Esophagus squamous epithelium (tissue), 5 donors: Measurements from ENCODE around the gene SH3YL1. TPM values are rescaled to one million over a fixed set of nuclear protein-coding genes. Genes with fewer than 3 reads are reported as not detected.

ENCODE experiments used
- DNase-seq: peaks from one replicate; lab custom pipeline; 2025; lab: John Stamatoyannopoulos, UW
- H3K27ac ChIP-seq, 4 donors: fragments of 200-600 bp; sonication (generic); one replicate each; pipeline ENCODE4 v1.5.1; 2016 to 2019; ENCODE audit warnings: mild to moderate bottlenecking in 1 of 4
- H3K27me3 ChIP-seq, 4 donors: fragments of 200-600 bp; sonication (generic); 1 replicate in 3 of 4; 2 replicates in 1 of 4; pipeline versions ENCODE4 v1.5.1 to v1.6.0; 2017 to 2021; ENCODE audit warnings: antibody characterized with exemption in 1 of 4
- H3K36me3 ChIP-seq, 3 donors: fragments of 200-600 bp; sonication (generic); one replicate each; pipeline ENCODE4 v1.5.1; 2016 to 2019
- H3K4me1 ChIP-seq, 3 donors: fragments of 200-600 bp; sonication (generic); one replicate each; pipeline ENCODE4 v1.5.1; 2017 to 2019
- H3K4me3 ChIP-seq, 4 donors: fragments of 200-600 bp; sonication (generic); 1 replicate in 3 of 4; 2 replicates in 1 of 4; pipeline ENCODE4 v1.5.1; 2016 to 2019; ENCODE audit warnings: mild to moderate bottlenecking in 2 of 4, moderate library complexity in 1 of 4
- H3K9me3 ChIP-seq, 3 donors: fragments of 200-600 bp; sonication (generic); one replicate each; pipeline ENCODE4 v1.5.1; 2016 to 2019
- CTCF ChIP-seq, 6 experiments: fragments of 450-650 bp in 4 of 6; fragments of 200-600 bp in 2 of 6; sonication (generic) in 2 of 6; IDR thresholded peaks; one replicate each; pipeline ENCODE4 v1.5.1; 2016 to 2019; ENCODE audit warnings: antibody characterized with exemption in 6 of 6, mild to moderate bottlenecking in 4 of 6, moderate library complexity in 4 of 6
- POLR2A ChIP-seq, 4 donors: fragments of 450-650 bp; IDR thresholded peaks; one replicate each; pipeline ENCODE4 v1.6.1; 2017; ENCODE audit warnings: antibody characterized with exemption in 4 of 4, mild to moderate bottlenecking in 4 of 4, moderate library complexity in 3 of 4
- WGBS, 2 donors: methylation state at CpG; one replicate each; pipeline ENCODE4 v1.1.5; 2018; 5-methylcytosine and 5-hydroxymethylcytosine counted together
- intact Hi-C: fragments of 100-400 bp; cut with DNase I; formaldehyde crosslinking; loops from one replicate; pipeline ENCODE4 v1.15.0; 2022
- total RNA-seq, 4 donors: library from RNA; depleted of rRNA; stranded (reverse); fragments of >200 nt; gene quantifications; one replicate each; pipeline ENCODE4 v1.1.0, GENCODE V29; 2016
- donor health status: DM: yes; HTN: yes; CAD: no.

The SH3YL1 gene
- total RNA-seq, 4 donors from 2014 or later: 64.9 to 99.6 (median 81.1) TPM

GRCh38 chr2:228518-229278 is 35.1 kb downstream of the SH3YL1 start:
- Histone ChIP-seq H3K4me1 (no peaks in the 10 kb centered on the region), H3K27me3 (no peaks in the 10 kb centered on the region), H3K4me3 (no peak overlapping the region), H3K36me3 (peaks cover 0 to 98% (median 18%) of the 10 kb centered on the region in 3 donors), H3K9me3 (no peaks in the 10 kb centered on the region), H3K27ac (no peak overlapping the region)
- no peak for TF ChIP-seq POLR2A (IDR thresholded peaks at IDR 0.05)
- TF ChIP-seq CTCF (IDR thresholded peaks at IDR 0.05): no peak
- no peak for DNase-seq
- intact Hi-C loops: no loop called here
- WGBS, 2 donors: 91 to 92% methylated on average over 8 of the region's 8 CpGs

GRCh38 chr2:228115-228514 is 35.7 kb downstream of the SH3YL1 start:
- Histone ChIP-seq H3K4me3 (no peak overlapping the region), H3K27me3 (no peaks in the 10 kb centered on the region), H3K36me3 (peaks cover 1 to 98% (median 21%) of the 10 kb centered on the region in 3 donors), H3K9me3 (no peaks in the 10 kb centered on the region), H3K4me1 (no peaks in the 10 kb centered on the region), H3K27ac (no peak overlapping the region)
- TF ChIP-seq CTCF (IDR thresholded peaks at IDR 0.05) (no peak), POLR2A (IDR thresholded peaks at IDR 0.05) (no peak)
- 90 to 93% methylated on average over 9 of the region's 9 CpGs for WGBS, 2 donors
- no peak for DNase-seq
- intact Hi-C loops: no loop called here

- Histone ChIP-seq H3K27ac (no peak overlapping the region), H3K9me3 (no peaks in the 10 kb centered on the region), H3K36me3 (peaks cover 4 to 99% (median 21%) of the 10 kb centered on the region in 3 donors), H3K27me3 (no peaks in the 10 kb centered on the region), H3K4me3 (no peak overlapping the region), H3K4me1 (no peaks in the 10 kb centered on the region)
- DNase-seq: no peak
- WGBS, 2 donors: 92 to 98% methylated on average over 6 of the region's 6 CpGs
- TF ChIP-seq POLR2A (IDR thresholded peaks at IDR 0.05): no peak
- no peak for TF ChIP-seq CTCF (IDR thresholded peaks at IDR 0.05)
- intact Hi-C loops: no loop called here
These were observed 39.7 kb downstream of the SH3YL1 start for GRCh38 chr2:223971-224760.

- no peak for TF ChIP-seq POLR2A (IDR thresholded peaks at IDR 0.05)
- TF ChIP-seq CTCF (IDR thresholded peaks at IDR 0.05): no peak
- DNase-seq: no peak
- Histone ChIP-seq H3K36me3 (peaks cover 4 to 99% (median 21%) of the 10 kb centered on the region in 3 donors), H3K4me3 (no peak overlapping the region), H3K27ac (no peak overlapping the region), H3K4me1 (no peaks in the 10 kb centered on the region), H3K27me3 (no peaks in the 10 kb centered on the region), H3K9me3 (no peaks in the 10 kb centered on the region)
- intact Hi-C loops: no loop called here
- WGBS, 2 donors: 87 to 88% methylated on average over 4 of the region's 4 CpGs
These were observed 40.4 kb downstream of the SH3YL1 start for GRCh38 chr2:223451-223850.

- H3K27ac ChIP-seq: no peak overlapping the region
- 83 to 84% methylated on average over 3 of the region's 3 CpGs for WGBS, 2 donors
- peaks cover 0 to 38% (median 0%) of the 10 kb centered on the region in 3 donors for H3K36me3 ChIP-seq
- peaks cover 0 to 6% (median 0%) of the 10 kb centered on the region in 3 donors for H3K9me3 ChIP-seq
- TF ChIP-seq CTCF (IDR thresholded peaks at IDR 0.05): no peak
- no peak for TF ChIP-seq POLR2A (IDR thresholded peaks at IDR 0.05)
- peaks cover 0 to 23% (median 0%) of the 10 kb centered on the region in 4 donors for H3K27me3 ChIP-seq
- intact Hi-C loops: no loop called here
- no peak overlapping the region for H3K4me3 ChIP-seq
- no peak for DNase-seq
- no peaks in the 10 kb centered on the region for H3K4me1 ChIP-seq
These were observed 47.8 kb downstream of the SH3YL1 start for GRCh38 chr2:216068-216467.
